NCI-H748 treated with DMSO at 0.1 percent for 48 hours (cell line): ENCODE measurements around the gene AGMO.

ENCODE experiments used
- DNase-seq: peaks from one replicate; lab custom pipeline; 2025; lab: John Stamatoyannopoulos, UW

Gene AGMO

DNA sequence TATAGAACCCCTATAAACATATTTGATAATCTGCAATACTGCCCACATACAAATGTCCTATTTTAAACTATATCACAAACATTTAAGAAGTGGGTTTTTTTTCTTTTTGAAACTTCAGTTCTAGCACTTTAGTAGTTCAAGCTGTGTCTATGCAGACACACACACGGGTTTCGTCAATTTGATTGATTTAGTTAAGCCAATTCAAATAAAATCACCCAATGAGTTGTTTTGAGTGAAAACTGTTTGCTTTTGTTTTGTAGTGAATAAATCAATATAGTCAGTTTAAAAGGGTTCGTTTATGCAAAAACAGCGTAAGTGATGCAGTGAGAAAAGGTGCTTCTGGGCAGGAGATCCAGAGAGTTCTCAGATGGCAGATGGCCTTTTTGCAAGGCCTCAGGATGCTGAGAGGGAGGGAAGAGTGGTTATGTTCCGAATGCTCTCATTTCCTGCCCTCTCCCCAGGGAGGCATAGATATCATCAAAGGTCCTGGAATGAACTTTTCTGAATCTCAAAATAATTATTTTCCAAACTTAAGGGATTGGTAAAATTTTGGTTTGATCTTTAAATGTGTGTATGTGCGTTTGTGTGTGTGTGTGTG, 102.7 kb downstream of the AGMO start:
- DNase-seq = no peak

DNA sequence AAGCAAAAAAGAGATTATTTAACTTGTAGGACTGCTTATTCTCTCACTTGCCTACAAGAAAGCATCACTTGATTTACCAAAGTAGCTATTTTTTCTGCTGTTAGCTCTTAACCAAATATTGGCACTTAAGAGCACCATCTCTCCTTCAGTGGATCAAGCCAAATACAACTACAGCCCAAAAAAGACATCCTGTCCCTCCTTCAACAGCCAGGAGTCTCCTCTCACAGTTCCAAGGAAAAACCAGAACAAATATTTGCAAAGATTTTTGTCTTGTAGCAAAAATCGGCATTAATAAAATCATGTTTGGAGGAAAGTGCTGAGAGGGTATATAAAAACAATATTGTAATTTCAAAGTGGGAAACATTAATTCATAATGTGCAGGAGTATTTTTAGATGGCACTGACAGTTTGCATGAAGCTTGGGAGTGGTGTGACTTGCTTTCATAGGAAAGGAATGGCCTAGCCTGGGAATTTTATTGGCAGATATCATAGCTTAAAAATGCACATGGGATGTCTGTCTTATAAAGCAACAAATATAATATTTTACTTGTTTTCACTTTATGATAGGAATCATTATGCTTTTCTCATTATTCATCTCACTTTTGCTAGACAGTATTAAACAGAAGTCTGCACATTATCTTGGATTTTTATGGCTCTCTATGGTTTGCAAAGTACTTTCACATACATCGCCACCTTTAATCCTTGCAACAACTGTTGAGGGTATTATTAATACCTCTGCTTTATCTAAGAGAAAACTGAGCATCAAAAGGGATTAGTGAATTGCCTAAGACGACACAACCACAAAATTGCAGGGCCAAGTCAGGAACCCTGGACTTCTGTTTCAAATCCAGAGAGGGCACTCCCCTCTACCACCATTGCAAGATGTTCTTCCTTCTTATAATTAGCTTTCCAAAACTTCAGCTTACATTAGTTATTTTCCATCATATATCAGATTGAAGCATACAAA, 103.5 kb downstream of the AGMO start:
- DNase-seq = no peak

DNA sequence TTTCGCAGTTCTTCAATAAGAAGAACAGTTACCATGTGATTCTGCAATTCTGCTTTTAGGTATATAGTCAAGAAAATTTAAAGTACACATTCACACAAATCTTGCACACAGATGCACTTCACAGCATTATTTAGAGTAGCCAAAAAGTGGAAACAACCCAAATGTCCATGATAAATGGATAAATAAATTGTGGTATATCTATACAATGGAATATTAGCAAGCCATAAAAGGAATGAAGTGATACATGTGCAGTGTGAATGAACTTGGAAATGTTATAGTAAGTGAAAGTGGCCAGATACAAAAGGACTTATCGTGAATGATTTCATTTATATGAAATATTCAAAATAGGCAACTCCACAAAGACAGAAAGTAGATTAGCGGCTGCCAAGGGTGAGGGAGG, 109.1 kb downstream of the AGMO start:
- DNase-seq = no peak

DNA sequence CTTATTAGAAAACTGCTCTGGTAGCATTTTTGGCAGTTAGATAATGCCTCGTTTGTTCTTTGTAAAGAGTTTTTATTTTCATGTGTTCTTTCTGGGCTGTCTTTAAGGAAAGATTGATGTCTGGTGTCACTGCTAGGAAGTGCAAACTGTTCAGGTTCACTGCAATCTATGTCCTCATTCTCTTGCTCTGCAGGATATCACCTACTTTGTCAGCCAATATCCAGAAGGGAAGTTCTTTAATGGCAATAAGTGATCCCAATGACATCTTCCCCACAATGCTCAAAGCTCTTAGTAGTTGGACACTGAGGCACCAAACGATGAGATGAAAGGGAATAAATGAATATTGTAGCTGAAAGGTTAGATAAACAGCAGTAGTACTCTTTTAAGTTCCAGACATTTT, 115.1 kb downstream of the AGMO start:
- DNase-seq = no peak

DNA sequence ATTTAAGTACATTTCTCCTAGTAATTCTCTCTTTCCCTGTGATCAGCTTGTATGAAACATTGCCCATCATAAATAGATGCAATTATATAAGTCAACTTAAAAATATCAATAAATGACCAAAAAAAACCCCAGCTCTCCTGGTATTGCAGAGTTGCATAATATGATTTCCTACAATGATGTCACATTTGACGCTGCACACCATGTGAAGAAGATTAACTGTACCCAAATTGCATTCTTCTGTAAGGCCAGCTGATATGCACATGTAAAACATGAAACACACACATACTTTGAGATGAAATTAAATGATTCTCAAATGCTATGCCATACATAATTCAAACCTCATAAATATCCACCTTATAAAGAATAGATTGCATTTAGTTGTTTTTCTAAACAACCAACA, 115.5 kb downstream of the AGMO start:
- no peak for DNase-seq

DNA sequence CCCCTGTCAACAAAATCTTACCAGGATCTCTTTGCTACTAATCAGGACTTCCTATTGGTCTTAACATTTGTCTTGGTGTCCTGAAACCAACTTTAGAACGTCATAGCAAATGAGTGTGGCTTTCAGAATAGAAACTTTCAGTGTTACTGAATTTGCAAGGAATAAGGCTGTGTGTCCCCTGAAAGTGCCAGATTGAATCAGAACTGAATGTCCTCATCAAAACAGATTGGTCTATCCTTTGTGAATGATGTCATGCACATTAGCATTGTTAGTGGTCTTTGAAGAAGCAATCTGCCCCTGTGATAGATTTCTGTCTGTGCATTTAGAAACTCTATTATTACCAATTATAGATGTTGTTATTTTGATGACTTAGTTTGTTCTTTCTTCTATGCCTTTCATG, 119.9 kb downstream of the AGMO start:
- DNase-seq = no peak

DNA sequence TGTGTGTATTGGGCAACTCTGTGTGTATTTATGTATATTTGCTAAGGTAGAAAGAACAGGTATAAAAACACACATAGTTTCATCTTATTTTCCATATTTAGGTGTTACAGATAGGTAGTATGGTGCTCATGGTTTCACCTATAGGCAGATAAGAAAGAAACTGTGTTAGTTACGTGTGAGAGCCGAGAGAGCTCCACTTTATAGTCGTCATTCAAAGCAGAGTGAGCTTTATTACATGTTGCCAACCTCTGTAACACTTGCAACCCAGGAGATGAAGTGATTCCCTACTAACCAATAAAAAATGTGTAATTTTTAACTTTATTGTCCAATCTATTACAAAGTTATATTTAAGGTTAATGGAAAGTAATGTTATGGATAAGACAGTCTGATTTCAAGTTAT, 121.3 kb downstream of the AGMO start:
- no peak for DNase-seq

DNA sequence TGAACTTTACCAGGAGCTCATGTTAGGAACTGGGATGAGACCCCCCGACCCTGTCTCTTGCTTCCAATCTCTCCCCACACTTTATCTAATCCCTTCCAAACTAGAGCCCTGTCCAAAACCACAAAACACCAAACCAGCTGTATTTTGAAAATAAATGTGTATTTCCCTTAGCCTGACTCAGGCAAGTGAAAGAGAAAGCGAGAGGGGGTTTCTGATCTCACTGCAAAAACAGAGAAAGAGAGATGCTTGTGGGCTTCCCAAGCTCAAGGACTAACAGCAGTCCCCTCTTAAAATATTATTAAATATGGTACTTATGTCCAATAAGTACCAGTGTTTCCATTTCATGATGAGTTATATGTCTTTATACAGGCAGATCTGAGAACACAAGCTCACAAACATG, 122.0 kb downstream of the AGMO start:
- DNase-seq = no peak

DNA sequence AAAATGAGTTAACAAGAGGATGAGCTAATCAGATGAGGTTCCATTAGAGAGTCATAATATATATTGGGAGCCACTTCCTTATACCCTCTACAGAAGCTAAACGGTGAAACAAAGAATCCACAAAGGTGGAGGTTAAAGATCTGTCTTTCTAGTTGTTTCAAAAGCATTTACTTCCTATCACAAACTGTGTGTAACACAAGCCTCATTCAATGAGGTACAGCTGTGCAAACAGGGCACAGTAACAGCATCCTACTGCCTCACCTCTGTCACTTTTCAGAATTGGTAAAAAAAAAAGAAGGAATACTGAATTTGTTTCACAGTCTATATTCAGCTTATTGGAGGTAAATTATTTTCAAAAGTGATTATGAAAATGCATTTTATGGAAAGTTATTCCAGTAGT, 128.7 kb downstream of the AGMO start:
- DNase-seq = peak; percentile 96

DNA sequence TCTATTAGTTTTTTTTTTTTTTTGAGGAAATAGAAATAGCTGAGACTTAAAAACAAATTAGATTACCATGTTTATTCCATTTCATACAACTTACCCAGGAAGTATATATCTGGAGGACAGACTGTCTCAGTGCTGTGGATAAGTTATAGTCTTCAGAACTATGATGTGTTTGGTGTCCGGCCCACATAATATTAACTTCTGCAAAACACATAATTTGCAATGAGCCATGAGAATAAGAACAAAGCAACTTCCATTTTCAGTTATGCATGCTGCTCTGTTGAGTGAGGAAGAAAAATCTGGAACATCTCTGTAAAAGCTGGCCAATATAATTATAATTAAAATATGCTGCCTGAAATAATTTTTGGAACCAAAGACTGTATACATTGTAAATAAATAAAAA, 130.9 kb downstream of the AGMO start:
- no peak for DNase-seq

DNA sequence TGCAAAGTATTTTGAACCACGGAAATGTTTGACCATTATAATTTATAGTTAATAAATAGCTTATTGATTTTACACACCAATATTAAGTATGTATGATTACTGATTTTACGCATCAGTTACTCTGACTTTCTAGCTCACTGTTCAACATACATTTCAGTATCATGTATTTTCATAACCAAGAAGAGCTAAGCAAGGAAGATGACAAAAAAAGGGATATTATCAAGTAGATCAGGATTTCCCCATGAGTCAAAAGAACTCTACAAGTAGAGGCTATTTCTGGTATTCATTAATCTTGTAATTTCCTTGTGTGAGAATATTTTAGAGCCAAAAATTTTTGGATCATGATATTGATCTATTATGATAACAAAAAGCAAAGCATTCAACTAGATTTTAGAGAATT, 131.6 kb downstream of the AGMO start:
- DNase-seq = no peak

DNA sequence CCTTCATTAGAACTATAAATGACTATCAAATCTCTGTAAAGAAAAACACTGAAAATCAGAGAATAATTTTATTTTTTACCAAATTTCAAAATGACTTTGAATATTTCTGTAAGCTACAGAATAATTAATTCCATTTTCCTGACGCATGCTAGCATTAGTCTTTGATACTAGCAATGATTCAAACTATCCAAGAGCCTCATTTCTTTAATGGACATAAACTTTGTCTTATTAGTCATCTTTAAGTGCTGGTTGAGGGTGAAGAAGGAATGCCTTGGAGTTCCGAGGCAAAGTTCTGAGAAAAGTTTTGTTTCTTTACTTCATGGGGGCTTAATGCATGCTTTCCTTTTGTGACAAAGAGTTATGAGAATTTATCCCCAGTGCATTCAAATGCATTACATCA, 137.3 kb downstream of the AGMO start:
- DNase-seq = no peak

DNA sequence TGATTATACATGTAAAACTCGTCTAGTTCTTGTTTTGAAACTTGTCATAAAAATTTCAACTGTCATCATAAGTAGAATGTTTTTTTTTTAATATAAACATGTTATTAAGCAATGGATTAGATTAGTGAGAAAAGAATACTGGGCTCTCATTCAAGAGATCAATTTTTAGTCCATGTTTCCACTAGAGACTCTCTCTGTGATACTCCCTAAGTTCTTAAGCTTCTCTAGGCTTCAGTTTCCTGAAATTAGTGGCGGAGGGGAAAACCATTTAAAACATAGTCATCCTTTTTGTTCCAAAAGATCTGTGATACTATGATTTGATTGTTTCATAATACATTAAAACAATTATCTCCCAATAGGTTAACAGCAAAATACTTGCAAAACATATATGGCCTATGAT, 142.2 kb downstream of the AGMO start:
- no peak for DNase-seq

DNA sequence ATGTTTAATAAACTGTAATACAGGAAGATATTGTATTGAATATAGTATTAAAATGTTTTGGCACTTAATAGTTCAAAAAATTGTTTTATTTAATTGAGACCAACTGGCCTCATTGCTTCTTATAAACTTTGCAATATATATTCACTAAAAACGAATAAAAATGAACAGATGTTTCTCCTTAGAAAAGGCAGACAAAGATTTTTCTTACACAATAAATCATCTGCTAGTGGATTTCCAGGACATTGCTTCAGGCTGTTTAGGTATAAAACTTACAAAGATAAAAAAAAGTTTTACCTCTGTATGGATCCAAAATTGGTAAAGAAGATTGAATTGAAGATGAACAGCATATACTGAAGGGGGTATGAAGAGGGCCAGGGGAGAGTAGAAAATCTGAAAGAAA, 143.6 kb downstream of the AGMO start:
- DNase-seq = no peak

DNA sequence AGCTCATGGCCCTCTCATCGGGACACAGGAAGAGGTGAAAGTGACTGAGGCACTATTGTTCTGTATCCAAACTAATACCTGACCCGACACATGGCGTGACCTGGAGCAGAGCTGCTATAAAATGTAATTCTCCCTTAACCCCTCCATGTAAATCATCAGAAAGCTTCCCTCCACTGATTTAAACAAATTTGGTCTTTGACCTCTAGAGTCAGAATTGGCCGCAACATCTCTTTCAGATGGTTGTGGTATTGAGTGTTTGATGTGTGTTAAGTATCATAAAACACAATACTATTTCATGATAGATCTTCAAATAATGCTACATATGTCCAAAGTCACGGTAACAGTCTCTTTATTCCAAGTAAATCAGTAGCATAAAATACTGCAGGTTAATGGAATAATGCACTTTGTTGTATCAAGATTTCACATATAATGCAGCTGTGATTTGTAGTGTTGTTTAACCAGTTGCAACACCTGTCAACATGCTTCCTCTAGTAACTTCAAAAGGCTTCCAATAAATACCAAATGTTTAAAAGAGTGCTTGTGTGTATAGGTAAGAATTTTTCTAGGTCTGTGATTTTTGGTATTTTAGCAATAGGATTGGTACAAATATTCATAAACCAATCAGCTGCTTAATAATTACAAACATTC, 144.3 kb downstream of the AGMO start:
- DNase-seq = no peak

DNA sequence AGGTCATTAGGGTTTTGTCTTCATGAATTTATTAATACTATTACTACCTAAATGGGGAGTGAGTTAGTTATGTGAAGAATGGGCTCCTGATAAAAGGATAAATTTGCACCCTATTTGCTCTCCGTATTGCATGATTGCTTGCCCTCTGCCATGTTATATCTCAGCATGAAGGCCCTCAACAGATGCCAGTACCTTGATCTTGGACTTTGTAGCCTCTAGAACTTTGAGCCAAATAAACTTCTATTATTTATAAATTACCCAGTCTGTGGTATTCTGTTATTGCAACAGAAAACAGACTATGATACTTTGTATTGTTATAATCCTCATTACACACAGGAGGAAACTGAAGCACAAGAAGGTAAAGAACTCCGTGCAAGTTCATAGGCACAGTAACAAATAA, 150.8 kb downstream of the AGMO start:
- DNase-seq = no peak

DNA sequence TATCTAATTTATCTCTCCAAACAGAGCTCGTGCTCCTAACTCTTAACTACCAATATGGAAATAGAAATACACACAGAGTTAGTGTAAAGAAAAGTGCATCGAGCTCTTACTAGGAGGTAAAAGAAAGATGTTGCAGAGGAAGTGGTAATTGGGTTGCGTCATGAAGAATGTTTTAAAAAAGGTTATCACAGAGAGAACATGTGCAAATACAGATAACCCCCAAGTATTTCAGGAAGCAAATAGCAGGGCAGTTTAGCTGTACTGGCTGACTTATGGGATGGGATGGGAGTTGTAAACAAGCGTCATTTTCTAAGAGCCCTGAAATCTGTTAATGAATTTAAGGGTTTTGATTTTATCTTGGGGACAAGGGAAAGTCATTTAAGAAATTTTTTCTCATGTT, 153.9 kb downstream of the AGMO start:
- DNase-seq = no peak

DNA sequence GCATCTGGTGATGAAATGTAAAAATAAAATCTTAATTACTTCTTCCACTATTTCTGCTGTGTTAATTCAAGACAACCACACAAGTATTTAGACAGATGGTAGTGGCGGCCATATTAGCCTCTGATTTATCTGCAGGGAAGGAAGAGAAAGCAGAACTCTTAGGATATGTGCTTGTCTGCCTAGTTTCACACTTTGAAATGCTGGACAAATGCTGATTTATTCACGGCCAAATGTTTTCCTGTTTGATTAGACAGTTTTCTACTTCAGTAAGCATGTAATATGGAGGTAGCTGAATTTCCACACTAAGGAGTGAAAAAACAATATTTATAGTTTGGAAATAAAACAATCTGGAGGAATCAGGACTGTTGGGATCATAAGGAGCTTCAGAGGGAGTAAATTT, 158.1 kb downstream of the AGMO start:
- no peak for DNase-seq

DNA sequence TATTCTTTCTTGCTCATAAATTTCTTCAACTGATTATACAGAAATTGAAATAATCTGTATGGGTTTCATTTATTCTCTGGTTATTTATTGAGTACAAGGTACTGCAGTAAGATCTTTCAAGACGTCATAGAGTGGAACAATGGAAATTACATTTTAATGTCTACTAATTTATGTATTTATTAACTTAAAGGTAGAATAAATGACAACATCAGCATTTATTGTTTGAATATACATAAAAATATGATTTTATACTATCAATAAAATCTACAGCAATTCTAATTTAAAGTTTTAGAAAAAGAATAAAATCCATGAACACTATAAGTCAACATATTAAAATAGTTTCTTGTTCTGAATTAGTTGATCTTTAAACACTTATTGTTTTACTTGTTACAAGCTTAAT, 158.5 kb downstream of the AGMO start:
- no peak for DNase-seq

DNA sequence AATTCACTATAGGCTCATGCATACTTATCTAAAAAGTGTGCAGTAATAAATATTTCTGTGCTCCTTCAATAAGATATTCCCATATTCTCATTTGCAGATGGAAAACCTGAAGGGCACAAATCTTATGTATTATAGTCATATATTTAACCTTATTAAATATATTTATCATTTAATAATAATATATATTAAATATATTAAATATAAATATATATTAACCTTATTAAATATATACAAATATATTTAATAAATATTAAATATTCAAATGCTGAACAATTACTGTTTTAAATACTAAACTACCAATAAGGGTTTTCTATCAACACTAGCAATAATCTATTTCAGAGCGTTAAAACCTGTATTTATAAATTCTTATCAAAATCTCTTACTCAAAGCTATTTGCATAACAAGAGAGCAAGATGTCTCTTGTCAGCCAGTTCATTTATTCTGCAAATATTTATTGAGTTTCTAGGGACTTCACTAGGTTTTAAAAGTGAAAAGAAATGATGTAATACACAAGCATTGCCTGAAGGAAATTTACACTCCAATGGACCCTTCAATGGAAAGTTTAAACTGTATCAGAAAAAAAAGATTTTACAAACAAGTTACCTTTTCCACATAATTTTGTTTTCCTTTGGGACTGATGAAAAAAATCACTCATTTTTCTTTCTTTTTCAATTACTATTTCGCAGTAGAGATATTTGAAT, 159.2 kb downstream of the AGMO start:
- DNase-seq = no peak

DNA sequence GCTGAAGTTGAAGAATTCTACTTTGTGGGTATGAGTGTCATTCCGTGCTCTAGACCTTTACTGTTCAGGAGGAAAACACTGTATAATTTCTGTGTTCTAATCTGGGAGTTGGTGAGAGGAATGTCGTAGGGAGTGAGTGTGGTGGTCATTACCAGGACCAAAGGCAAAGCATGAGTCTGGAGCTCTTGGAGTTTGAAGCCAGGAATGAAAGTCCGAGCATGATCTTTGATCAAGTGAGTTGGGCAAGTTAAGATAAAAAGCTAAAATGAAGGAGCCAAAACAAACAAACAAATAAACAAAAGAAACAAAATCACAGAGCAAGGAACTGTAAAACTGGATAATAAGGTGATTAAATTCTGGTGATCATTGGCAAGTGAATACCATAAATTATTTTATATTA, 161.4 kb downstream of the AGMO start:
- DNase-seq = no peak

DNA sequence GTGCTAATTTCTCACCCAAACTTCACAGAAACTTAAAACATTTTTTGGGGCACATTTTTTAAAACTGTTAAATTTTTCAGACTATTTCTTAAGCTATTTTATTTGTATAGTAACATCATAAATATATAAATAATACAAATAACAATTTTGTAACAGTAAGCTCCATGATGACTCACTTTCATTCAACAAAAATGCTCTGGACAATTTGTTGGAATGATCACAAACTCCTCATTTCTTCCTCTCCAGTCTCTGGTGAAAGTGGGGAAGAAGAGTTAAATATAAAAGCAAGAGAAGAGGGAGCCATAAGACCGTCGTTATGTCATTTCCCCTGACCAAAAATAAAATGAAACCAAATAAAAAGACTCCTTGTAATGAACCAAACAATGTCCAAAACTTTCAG, 162.4 kb downstream of the AGMO start:
- DNase-seq = no peak
